RWPE1 (cell line): ENCODE results near the gene EVX2.

Experiments used
- CTCF ChIA-PET: fragments of 350-600 bp; sonication (Branson Sonifier 250); formaldehyde crosslinking; extraction: SDS; loops from one replicate; lab custom pipeline; 2021; lab: Yijun Ruan, JAX
- POLR2A ChIA-PET: fragments of 400-600 bp; formaldehyde crosslinking; extraction: SDS; loops from one replicate; lab custom pipeline; 2020; ENCODE audit warnings: antibody characterized with exemption; ENCODE audit not compliant: low non-redundant PET; lab: Yijun Ruan, JAX
- DNase-seq: peaks from one replicate; pipeline ENCODE4 v3.0.0; 2012; ENCODE audit warnings: low spot score
- H3K27ac ChIP-seq: fragments of 450-650 bp; 2 replicates; pipeline ENCODE4 v1.5.1; 2017
- CTCF ChIP-seq: fragments of 450-650 bp; conservative IDR thresholded peaks from 2 replicates; pipeline ENCODE4 v1.5.1; 2017; ENCODE audit warnings: low read depth, mild to moderate bottlenecking

The EVX2 gene

DNA sequence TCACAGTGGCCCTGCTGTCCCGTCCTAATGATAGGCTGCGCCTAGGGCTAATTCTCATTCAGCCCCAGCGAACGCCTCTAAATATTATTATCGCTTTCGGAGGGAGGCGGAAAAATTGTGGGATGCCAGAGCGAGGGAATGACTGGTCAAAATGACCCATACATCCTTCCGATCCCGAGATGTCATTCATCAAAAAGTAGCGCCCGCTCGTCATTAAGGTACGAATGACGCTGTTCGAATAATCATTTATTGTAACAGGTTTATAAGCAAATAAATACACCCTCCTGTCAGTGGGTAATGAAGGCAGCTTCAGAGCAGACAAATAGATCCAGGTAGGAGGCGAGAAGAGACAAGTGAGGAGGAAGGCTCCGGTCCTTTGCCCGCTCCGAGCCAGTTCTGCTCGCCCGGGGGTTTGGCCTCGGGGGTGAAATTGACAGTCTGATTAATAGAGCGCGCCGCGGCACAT lies at the start of gene EVX2:
EVX2 (minus strand) TSS at position 167 of the 466 bp plus-strand sequence. CDS start 186 bp downstream, outside the sequence.
- POLR2A ChIA-PET, result no interaction called here
- H3K27ac ChIP-seq, result no peak within 1 kb of the TSS
- CTCF ChIA-PET, result interaction anchor here (0.7 kb wide), 1 partner anchor 48 kb away, joined by 3 read pairs; no protein-coding TSS in a partner anchor

GRCh38 chr2:176133389-176133788 lies 49.6 kb upstream of the EVX2 start:
- no peak for DNase-seq
- H3K27ac ChIP-seq, result no peak overlapping the region
- ChIA-PET CTCF (interaction anchor here (1.1 to 2.0 kb wide), 3 partner anchors 322 to 520 kb away, joined by 3 to 10 read pairs (median 6); no protein-coding TSS in a partner anchor), POLR2A (no interaction called here)
- no peak for TF ChIP-seq CTCF

More for the DNA sequence above, at the start of gene EVX2:
- no peak for DNase-seq
- no peak for TF ChIP-seq CTCF

DNA sequence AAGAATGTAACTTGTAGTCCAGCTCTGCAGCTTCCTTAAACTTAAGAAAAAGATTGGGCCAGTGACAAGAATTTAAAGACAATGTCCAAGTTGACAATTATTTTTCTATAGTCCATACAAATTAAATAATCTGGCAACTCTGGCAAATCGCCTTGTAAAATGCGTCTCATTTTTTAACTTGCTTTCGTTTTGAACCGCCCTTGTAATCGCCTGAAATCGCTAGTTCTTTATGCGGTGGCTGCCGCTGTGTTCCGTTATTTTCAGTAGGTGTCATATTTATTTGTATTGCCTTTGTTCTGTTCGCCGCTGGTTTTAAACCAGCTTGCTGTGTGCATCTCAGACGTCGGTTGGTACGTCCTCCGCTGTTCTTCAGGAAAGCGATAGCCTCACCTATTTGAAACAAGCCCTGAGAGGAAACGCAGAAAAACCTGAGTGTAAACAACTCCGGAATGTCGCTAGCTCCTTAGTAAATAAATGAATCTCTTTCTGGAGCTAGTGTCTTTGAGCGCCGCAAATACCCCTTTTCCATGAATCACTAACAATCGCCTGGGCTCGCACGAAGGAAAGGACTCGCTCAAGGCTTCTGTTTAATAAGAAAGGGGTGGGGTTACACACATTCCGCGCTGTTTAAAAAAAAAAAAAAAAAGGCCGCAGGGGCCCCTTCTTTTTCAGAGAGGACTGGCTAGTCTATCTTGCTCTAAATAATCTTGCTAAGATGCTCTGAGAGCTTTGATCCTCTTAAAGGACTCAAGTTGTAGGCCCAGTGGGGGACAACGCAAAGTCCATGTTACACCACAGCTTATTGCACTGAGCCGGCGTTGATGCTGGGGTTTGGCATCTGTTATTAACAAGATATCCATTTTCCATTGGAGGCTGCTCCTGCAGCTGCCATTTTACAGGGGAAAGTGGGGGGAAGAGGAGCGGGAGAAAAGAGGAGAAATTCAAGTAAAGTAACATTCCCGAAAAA lies 48.7 kb upstream of the EVX2 start:
- POLR2A ChIA-PET, result no interaction called here
- no peak overlapping the region for H3K27ac ChIP-seq
- DNase-seq, result no peak
- no peak for TF ChIP-seq CTCF
- CTCF ChIA-PET, result interaction anchor here (0.5 to 2.0 kb wide), 7 partner anchors 48 to 905 kb away, joined by 3 to 10 read pairs (median 3); no protein-coding TSS in a partner anchor

- ChIA-PET POLR2A (no interaction called here), CTCF (interaction anchor here (0.5 to 2.0 kb wide), 6 partner anchors 9 to 683 kb away, joined by 3 to 10 read pairs (median 4); no protein-coding TSS in a partner anchor)
- no peak overlapping the region for H3K27ac ChIP-seq
- TF ChIP-seq CTCF, result no peak
- no peak for DNase-seq
These were observed 48.0 kb upstream of the EVX2 start for GRCh38 chr2:176131848-176132158.

GRCh38 chr2:176130957-176131847 lies 47.4 kb upstream of the EVX2 start:
- no peak for DNase-seq
- no peak for TF ChIP-seq CTCF
- ChIA-PET CTCF (interaction anchor here (0.5 to 2.0 kb wide), 9 partner anchors 9 to 821 kb away, joined by 3 to 10 read pairs (median 6); no protein-coding TSS in a partner anchor), POLR2A (no interaction called here)
- H3K27ac ChIP-seq, result peak overlapping the region; percentile 93
